HG02610 (cell line): ENCODE results near the gene PGA5.

Source experiments
- ATAC-seq: cut with Tn5 transposase; IDR thresholded peaks from one replicate; pipeline ENCODE4 v1.9.1; 2021; ENCODE audit warnings: mild to moderate bottlenecking, moderate library complexity; ENCODE audit not compliant: unreplicated experiment

Gene PGA5

GRCh38 chr11:61293867-61294716 lies 53.1 kb downstream of the PGA5 start:
- peak; percentile 34 for ATAC-seq

DNA sequence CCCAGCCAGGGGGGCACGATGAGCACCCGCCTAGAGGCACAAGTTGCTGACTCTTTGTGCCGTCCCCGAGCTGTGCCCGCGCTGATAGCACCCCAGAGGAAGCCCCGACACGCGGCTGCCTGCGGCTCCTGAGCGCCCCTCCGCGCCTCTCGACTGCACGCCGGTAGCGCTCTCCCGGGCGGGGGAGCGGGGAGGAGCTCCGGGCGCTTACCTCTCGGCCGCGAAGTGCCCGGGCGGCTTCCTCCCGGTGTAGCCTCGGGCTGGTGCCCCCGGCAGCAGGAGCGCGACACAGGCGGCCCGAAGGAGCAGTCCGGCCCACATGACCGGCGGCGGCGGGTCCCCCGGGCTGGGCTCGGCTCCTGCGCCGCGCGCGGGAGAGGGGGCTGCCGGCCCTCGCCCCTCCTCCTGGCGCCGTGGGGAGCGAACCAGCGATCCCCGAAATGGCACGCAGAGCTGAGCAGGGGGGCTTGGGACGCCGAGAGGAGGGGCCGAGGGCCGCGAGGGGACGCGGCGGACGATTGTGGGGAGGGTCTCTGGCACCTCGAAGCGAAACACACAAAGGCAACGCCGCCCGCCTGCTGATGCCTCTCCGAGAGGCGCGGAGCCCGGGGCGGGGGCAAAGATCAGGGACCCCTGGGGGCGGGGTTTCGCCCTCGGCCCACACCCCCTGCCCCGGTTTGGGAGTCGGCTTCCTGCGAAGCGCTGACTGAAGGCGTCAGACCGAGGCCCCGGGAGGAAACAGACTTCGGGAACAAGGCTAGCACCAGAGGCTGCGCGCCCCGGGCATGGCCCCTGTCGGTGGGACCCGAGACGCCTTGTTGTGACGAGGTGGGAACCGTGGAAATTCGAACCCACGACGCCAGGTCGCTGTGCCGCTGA lies 54.0 kb downstream of the PGA5 start, which contains the start of gene VWCE:
Gene VWCE (minus strand): TSS at position 600 of the 879 bp plus-strand sequence. CDS start 279 bp downstream, at position 321.
- peak; percentile 68 for ATAC-seq

GRCh38 chr11:61295596-61295926 lies 54.6 kb downstream of the PGA5 start:
- ATAC-seq: no peak

- ATAC-seq: no peak
Observed at GRCh38 chr11:61297341-61297740, 56.4 kb downstream of the PGA5 start.

- ATAC-seq: no peak
Observed at GRCh38 chr11:61297746-61298145, 56.8 kb downstream of the PGA5 start.

GRCh38 chr11:61298663-61299244 lies 57.8 kb downstream of the PGA5 start:
- ATAC-seq: no peak
